Muscle of leg (tissue), 16 donors: ENCODE results near the gene NUP85. TPM values are rescaled to one million over a fixed set of nuclear protein-coding genes. Genes with fewer than 3 reads are reported as not detected.
A peak's percentile ranks its signal among the peaks of the same experiment; 100 is the strongest.
"Not testable (repeated sequence)": the region's sequence is repeated elsewhere in the genome, so short reads cannot be mapped to it uniquely, and the experiment has no call there.

Experiments
- DNase-seq: peaks from one replicate; pipeline ENCODE4 v3.0.0; 2013
- H3K27ac ChIP-seq: one replicate; pipeline ENCODE4 v1.5.1; 2013; ENCODE audit warnings: mild to moderate bottlenecking, low read length, control low read depth
- H3K27me3 ChIP-seq: one replicate; pipeline ENCODE4 v1.6.1; 2013; ENCODE audit warnings: low read length; ENCODE audit not compliant: control insufficient read depth, insufficient read depth
- H3K36me3 ChIP-seq: one replicate; pipeline ENCODE4 v1.6.1; 2013; ENCODE audit warnings: low read length; ENCODE audit not compliant: control insufficient read depth, insufficient read depth
- H3K4me1 ChIP-seq: one replicate; pipeline ENCODE4 v1.6.1; 2013; ENCODE audit warnings: low read length; ENCODE audit not compliant: control insufficient read depth, insufficient read depth
- H3K4me3 ChIP-seq: one replicate; pipeline ENCODE4 v1.5.1; 2013; ENCODE audit warnings: low read length, control low read depth
- H3K9me3 ChIP-seq: replicated peaks from 2 replicates; pipeline ENCODE4 v1.6.1; 2013; ENCODE audit warnings: low read depth, low read length; ENCODE audit not compliant: control insufficient read depth
- WGBS: methylation state at CpG from one replicate; pipeline ENCODE4 v1.1.5; 2013; ENCODE audit warnings: missing lambda C conversion rate; ENCODE audit not compliant: insufficient coverage; 5-methylcytosine and 5-hydroxymethylcytosine counted together
- long read RNA-seq, 11 donors: transcript quantifications; one replicate each; lab custom pipeline, GENCODE V29; 2026
- polyA plus RNA-seq, 8 donors: library from polyadenylated mRNA; unstranded; fragments of 120-200 nt; gene quantifications; one replicate each; pipeline versions ENCODE4 v1.2.1 to v1.2.3, GENCODE V29; 2013; ENCODE audit warnings: inconsistent platforms in 1 of 8, low replicate concordance in 1 of 8; ENCODE audit not compliant: insufficient read length in 8 of 8, insufficient read depth in 1 of 8
- total RNA-seq: library from RNA; stranded (reverse); fragments of 120-200 nt; gene quantifications from one replicate; pipeline ENCODE4 v1.2.4, GENCODE V29; 2013

NUP85 gene, protein sequence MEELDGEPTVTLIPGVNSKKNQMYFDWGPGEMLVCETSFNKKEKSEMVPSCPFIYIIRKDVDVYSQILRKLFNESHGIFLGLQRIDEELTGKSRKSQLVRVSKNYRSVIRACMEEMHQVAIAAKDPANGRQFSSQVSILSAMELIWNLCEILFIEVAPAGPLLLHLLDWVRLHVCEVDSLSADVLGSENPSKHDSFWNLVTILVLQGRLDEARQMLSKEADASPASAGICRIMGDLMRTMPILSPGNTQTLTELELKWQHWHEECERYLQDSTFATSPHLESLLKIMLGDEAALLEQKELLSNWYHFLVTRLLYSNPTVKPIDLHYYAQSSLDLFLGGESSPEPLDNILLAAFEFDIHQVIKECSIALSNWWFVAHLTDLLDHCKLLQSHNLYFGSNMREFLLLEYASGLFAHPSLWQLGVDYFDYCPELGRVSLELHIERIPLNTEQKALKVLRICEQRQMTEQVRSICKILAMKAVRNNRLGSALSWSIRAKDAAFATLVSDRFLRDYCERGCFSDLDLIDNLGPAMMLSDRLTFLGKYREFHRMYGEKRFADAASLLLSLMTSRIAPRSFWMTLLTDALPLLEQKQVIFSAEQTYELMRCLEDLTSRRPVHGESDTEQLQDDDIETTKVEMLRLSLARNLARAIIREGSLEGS
- total RNA-seq = 33.5 TPM
- 10 to 100 TPM; 35.1 to 51.2 (median 44.3) TPM for polyA plus RNA-seq
- long read RNA-seq, donor 1, partial matches to known transcripts = 8 of 11 reads
- long read RNA-seq, donor 1, other reads (novel, unspliced or antisense) = 0 of 11 reads
- long read RNA-seq, donor 2 = 0 reads
- long read RNA-seq, donor 3, transcript NUP85-201 (19 exons, 2,121 nt) = major isoform, 7 of 19 reads
- long read RNA-seq, donor 3, partial matches to known transcripts = 11 of 19 reads
- long read RNA-seq, donor 3, other reads (novel, unspliced or antisense) = 0 of 19 reads
- long read RNA-seq, donor 4, partial matches to known transcripts = 0 of 3 reads
- long read RNA-seq, donor 4, other reads (novel, unspliced or antisense) = 0 of 3 reads
- long read RNA-seq, donor 5, transcript NUP85-201 (19 exons, 2,121 nt) = major isoform, 12 of 43 reads
- long read RNA-seq, donor 5, transcript NUP85-210 (18 exons, 1,890 nt) = minor isoform, 5 of 43 reads
- long read RNA-seq, donor 5, partial matches to known transcripts = 25 of 43 reads
- long read RNA-seq, donor 5, other reads (novel, unspliced or antisense) = 0 of 43 reads
- long read RNA-seq, donor 6, transcript NUP85-201 (19 exons, 2,121 nt) = major isoform, 7 of 37 reads
- long read RNA-seq, donor 6, partial matches to known transcripts = 26 of 37 reads
- long read RNA-seq, donor 6, other reads (novel, unspliced or antisense) = 0 of 37 reads
- long read RNA-seq, donor 7, transcript NUP85-201 (19 exons, 2,121 nt) = major isoform, 7 of 18 reads
- long read RNA-seq, donor 7, partial matches to known transcripts = 9 of 18 reads
- long read RNA-seq, donor 7, other reads (novel, unspliced or antisense) = 0 of 18 reads
- long read RNA-seq, donor 8, partial matches to known transcripts = 6 of 8 reads
- long read RNA-seq, donor 8, other reads (novel, unspliced or antisense) = 0 of 8 reads
- long read RNA-seq, donor 9, transcript NUP85-201 (19 exons, 2,121 nt) = major isoform, 6 of 128 reads
- long read RNA-seq, donor 9, partial matches to known transcripts = 63 of 128 reads
- long read RNA-seq, donor 9, other reads (novel, unspliced or antisense) = 57 of 128 reads
- long read RNA-seq, donor 10, partial matches to known transcripts = 14 of 23 reads
- long read RNA-seq, donor 10, other reads (novel, unspliced or antisense) = 0 of 23 reads
- long read RNA-seq, donor 11, partial matches to known transcripts = 9 of 11 reads
- long read RNA-seq, donor 11, other reads (novel, unspliced or antisense) = 0 of 11 reads

DNA sequence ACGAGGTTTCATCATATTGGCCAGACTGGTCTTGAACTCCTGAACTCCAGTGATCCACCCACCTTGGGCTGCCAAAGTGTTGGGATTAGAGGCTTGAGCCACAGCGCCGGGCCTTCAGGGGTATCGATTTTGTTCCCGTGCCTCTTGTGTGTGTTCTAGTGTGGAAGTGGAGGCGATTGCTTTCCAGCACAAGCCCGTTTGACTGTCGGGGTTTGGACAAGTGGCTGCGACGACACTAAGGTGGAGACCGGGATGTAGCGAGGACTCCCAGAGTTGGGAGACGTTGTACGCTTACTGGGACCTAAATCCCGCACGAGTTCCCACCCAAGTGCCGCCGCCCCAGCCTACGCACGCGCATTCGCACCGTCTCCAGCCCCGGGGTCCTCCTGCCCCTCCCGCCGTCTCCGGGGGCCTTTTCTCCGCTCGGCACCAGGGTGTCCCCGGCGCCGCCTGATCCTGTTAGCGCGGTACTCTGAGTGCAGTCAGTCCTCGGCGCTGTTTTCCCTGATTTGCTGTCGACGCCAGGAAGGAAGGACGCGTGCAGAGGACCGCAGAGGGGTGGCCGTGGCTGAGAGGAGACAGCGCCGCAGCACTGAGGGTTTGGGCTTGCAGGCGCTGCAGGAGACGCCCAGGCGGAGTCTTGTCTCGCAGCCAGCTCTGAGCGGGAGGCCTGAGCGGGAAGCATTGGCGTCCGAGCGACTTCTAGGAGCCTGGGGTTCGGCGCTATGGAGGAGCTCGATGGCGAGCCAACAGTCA lies at the start of gene NUP85:
Gene NUP85 (plus strand): TSS at position 643 of the 756 bp plus-strand sequence. CDS start 83 bp downstream, at position 726.
- H3K9me3 ChIP-seq = no peaks in the 10 kb centered on the region
- peaks cover 11% of the 10 kb centered on the region for H3K4me1 ChIP-seq
- DNase-seq = peak; percentile 96
- peaks cover 12% of the 10 kb centered on the region for H3K36me3 ChIP-seq
- peak within 1 kb of the TSS; percentile 88 for H3K4me3 ChIP-seq
- H3K27ac ChIP-seq = peak within 1 kb of the TSS; percentile 99
- 0% methylated on average over 56 of the region's 57 CpGs for WGBS
- no peaks in the 10 kb centered on the region for H3K27me3 ChIP-seq

DNA sequence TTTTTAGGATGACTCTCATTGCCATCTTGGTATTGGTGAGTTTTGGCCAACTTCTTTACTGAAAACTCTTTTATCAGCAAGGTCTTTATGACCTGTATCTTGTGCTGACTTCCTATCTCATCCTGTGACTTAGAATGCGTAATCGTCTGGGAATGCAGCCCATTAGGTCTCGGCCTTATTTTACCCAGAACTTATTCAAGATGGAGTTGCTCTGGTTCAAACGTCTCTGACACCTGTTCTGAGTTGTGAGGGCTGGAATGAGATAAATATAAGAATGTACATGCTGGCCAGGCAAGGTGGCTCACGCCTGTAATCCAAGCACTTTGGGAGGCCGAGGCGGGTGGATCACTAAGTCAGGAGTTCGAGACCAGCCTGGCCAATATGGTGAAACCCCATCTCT lies 47.0 kb upstream of the NUP85 start:
- not testable (repeated sequence) for DNase-seq, H3K9me3 ChIP-seq, H3K36me3 ChIP-seq, H3K27me3 ChIP-seq, H3K4me3 ChIP-seq, H3K27ac ChIP-seq
- H3K4me1 ChIP-seq = peaks cover 16% of the 10 kb centered on the region
- 89% methylated on average over 5 of the region's 8 CpGs for WGBS

DNA sequence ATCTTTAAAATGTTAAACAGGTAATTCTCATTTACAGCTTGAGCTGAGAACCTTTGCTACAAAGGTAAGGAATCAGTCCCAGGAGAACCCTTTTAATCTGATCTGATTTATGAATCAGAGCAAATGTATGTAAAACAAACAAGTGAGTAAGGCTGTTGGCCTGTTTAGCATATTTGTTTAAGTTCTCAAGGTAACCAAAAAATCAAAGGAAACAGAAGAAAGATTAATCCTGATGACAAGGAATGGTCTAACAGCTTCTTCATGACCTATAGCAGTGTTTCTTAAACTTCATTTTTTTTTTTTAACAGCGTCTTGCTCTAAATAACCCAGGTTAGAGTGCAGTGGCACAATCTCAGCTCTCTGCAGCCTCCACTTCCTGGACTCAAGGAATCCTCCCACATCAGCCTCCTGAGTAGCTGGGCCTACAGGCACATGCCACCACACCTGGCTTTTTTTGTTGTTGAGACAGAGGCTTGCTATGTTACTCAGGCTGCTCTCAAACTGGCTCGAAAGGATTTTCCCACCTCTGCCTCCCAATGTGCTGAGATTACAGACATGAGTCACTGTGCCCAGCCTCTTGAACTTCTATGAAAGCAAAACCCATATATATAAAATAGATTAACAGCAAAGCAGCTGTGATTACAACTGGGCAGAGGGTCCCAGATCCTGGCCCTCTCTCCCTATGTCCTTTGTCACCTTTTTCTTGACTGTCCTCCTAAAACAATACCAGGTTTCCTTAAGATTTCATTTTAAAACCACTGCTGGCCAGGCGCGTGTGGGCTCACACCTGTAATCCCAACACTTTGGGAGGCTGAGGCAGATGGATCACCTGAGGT lies 46.1 kb upstream of the NUP85 start:
- Histone ChIP-seq H3K27ac (peak overlapping the region; percentile 69), H3K4me1 (peaks cover 16% of the 10 kb centered on the region), H3K27me3 (no peaks in the 10 kb centered on the region), H3K4me3 (no peak overlapping the region), H3K36me3 (peaks cover 11% of the 10 kb centered on the region), H3K9me3 (no peaks in the 10 kb centered on the region)
- no peak for DNase-seq
- 94% methylated on average over 3 of the region's 4 CpGs for WGBS

DNA sequence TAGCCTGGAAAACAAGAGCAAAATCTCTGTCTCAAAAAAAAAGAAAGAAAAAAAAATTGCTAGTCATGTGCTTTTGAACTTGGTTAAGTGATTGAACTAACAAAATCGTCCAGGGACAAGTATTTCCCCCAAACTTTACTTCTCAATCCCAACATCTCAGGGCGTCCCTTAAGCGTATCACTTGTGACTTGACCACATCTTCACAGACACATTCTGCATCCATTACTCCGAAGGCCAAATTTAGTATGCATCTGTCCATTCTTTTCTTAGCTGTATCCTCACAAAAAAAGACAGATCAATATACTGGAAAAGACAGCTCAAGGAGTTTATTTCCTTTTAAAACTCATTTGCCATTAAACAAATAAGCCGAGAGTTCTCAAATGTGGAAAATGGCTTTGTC lies 45.3 kb upstream of the NUP85 start:
- Histone ChIP-seq H3K27ac (peak overlapping the region; percentile 73), H3K27me3 (no peaks in the 10 kb centered on the region), H3K4me3 (no peak overlapping the region), H3K36me3 (peaks cover 11% of the 10 kb centered on the region), H3K4me1 (peaks cover 11% of the 10 kb centered on the region), H3K9me3 (no peaks in the 10 kb centered on the region)
- no CpG with 5 or more reads among the region's 5 CpGs for WGBS
- peak; percentile 28 for DNase-seq

DNA sequence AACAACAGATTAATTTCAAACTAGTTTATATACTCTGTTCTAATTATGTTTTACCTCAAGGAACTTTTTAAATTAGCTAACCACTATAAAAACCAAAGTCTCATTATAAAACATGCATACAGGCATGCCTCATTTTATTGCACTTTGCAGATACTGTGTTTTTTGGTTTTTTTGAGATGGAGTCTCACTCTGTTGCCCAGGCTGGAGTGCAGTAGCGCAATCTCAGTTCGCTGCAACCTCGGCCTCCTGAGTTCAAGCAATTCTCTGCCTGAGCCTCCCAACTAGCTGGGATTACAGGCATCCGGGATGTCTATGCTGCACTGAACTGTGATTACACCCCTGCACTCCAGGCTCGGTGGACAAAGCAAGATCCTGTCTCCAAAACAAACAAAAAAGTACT lies 42.4 kb upstream of the NUP85 start:
- H3K4me3 ChIP-seq = no peak overlapping the region
- no peak overlapping the region for H3K27ac ChIP-seq
- H3K9me3 ChIP-seq = no peaks in the 10 kb centered on the region
- 85% methylated on average over 5 of the region's 5 CpGs for WGBS
- H3K36me3 ChIP-seq = peaks cover 26% of the 10 kb centered on the region
- no peaks in the 10 kb centered on the region for H3K27me3 ChIP-seq
- peaks cover 4% of the 10 kb centered on the region for H3K4me1 ChIP-seq
- DNase-seq = no peak

DNA sequence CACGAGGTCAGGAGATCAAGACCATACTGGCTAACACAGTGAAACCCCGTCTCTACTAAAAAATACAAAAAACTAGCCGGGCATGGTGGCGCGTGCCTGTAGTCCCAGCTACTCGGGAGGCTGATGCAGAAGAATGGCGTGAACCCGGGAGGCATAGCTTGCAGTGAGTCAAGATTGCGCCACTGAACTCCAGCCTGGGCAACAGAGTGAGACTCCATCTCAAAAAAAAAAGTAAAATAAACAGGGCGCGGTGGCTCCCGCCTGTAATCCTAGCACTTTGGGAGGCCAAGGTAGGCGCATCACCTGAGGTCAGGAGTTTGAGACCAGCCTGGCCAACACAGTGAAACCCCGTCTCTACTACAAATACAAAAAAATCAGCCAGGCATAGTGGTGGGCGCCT lies 40.9 kb upstream of the NUP85 start:
- not testable (repeated sequence) for H3K9me3 ChIP-seq, H3K4me1 ChIP-seq, DNase-seq, H3K27ac ChIP-seq, H3K27me3 ChIP-seq, H3K4me3 ChIP-seq
- H3K36me3 ChIP-seq = peaks cover 23% of the 10 kb centered on the region
- WGBS = 97% methylated on average over 10 of the region's 15 CpGs

DNA sequence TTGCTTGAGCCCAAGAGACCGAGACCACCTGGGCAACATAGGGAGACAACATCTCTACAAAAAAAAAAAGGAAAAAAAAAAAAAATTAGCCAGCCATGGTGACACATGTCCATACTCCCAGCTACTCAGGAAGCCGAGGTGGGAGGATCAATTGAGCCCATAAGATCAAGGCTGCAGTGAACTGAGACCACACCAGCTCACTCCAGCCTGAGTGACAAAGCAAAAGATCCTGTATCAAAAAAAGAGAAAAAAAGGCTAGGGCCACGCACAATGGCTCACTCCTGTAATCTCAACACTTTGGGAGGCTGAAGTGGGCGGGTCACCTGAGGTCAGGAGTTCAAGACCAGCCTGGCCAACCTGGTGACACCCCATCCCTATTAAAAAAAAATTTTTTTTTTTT lies 36.5 kb upstream of the NUP85 start:
- Histone ChIP-seq H3K27me3 (no peaks in the 10 kb centered on the region), H3K4me1 (no peaks in the 10 kb centered on the region), H3K36me3 (peaks cover 40% of the 10 kb centered on the region), H3K9me3 (no peaks in the 10 kb centered on the region), H3K27ac (no peak overlapping the region), H3K4me3 (no peak overlapping the region)
- no CpG with 5 or more reads among the region's 4 CpGs for WGBS
- no peak for DNase-seq

DNA sequence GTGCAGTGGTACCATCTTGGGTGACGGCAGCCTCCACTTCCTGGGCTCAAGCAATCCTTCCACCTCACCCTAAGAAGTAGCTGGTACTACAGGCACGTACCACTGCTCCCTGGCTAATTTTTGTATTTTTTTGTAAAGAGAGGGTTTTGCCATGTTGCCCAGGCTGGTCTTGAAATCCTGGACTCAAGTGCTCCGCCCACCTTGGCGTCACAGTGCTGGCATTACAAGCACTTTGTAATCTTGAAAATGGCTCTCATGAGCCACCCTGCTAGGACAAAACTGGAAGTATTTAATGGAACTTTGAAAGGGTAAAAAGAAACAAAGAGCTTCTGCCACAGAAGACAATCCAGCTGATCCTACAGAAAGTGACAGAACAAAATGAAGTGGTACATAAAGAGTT lies 32.0 kb upstream of the NUP85 start:
- 93% methylated on average over 2 of the region's 4 CpGs for WGBS
- Histone ChIP-seq H3K4me3 (no peak overlapping the region), H3K27me3 (no peaks in the 10 kb centered on the region), H3K4me1 (no peaks in the 10 kb centered on the region), H3K36me3 (peaks cover 64% of the 10 kb centered on the region), H3K27ac (no peak overlapping the region), H3K9me3 (no peaks in the 10 kb centered on the region)
- DNase-seq = no peak
